ENCODE measurements around the gene TAF3.

TAF3 gene

GRCh38 chr10:7933757-7934156 is 115.5 kb downstream of the TAF3 start:
- Histone ChIP-seq H3K4me3 (ENCODE audit: low read depth, low read length) (no peak overlapping the region), H2AFZ (no peak overlapping the region), H3K79me2 (peaks cover 22% of the 10 kb centered on the region), H3K9me3 (ENCODE audit: control insufficient read depth, low read length) (no peaks in the 10 kb centered on the region), H3K36me3 (ENCODE audit: control insufficient read depth, insufficient read depth, low read length) (no peaks in the 10 kb centered on the region), H3K4me2 (ENCODE audit: low read length) (peak overlapping the region; percentile 36), H3K4me1 (peaks cover 2% of the 10 kb centered on the region), H3K9ac (no peak overlapping the region), H3K27me3 (ENCODE audit: control insufficient read depth, insufficient read depth, low read length) (no peaks in the 10 kb centered on the region), H3K27ac (no peak overlapping the region)
- TF ChIP-seq CTCF (IDR thresholded peaks at IDR 0.05): no peak

- no peak overlapping the region for H3K27ac ChIP-seq
- H3K79me2 ChIP-seq: peaks cover 10% of the 10 kb centered on the region
- no peaks in the 10 kb centered on the region for H3K27me3 ChIP-seq (ENCODE audit: control insufficient read depth, insufficient read depth, low read length)
- no peaks in the 10 kb centered on the region for H3K4me1 ChIP-seq
- H3K36me3 ChIP-seq (ENCODE audit: control insufficient read depth, insufficient read depth, low read length): no peaks in the 10 kb centered on the region
- H3K4me3 ChIP-seq (ENCODE audit: low read depth, low read length): no peak overlapping the region
- H3K9me3 ChIP-seq (ENCODE audit: control insufficient read depth, low read length): no peaks in the 10 kb centered on the region
- no peak overlapping the region for H3K4me2 ChIP-seq (ENCODE audit: low read length)
- H2AFZ ChIP-seq: no peak overlapping the region
- no peak for TF ChIP-seq CTCF (IDR thresholded peaks at IDR 0.05)
- no peak overlapping the region for H3K9ac ChIP-seq
These were observed 119.1 kb downstream of the TAF3 start for GRCh38 chr10:7937315-7937945.

GRCh38 chr10:7941576-7941975 is 123.3 kb downstream of the TAF3 start:
- Histone ChIP-seq H3K4me3 (ENCODE audit: low read depth, low read length) (no peak overlapping the region), H3K9ac (no peak overlapping the region), H3K27me3 (ENCODE audit: control insufficient read depth, insufficient read depth, low read length) (no peaks in the 10 kb centered on the region), H3K4me2 (ENCODE audit: low read length) (no peak overlapping the region), H3K4me1 (no peaks in the 10 kb centered on the region), H3K79me2 (no peaks in the 10 kb centered on the region), H3K9me3 (ENCODE audit: control insufficient read depth, low read length) (no peaks in the 10 kb centered on the region), H3K27ac (no peak overlapping the region), H2AFZ (no peak overlapping the region), H3K36me3 (ENCODE audit: control insufficient read depth, insufficient read depth, low read length) (no peaks in the 10 kb centered on the region)
- TF ChIP-seq CTCF (IDR thresholded peaks at IDR 0.05): no peak

GRCh38 chr10:7942316-7942715 is 124.0 kb downstream of the TAF3 start:
- Histone ChIP-seq H3K4me1 (no peaks in the 10 kb centered on the region), H3K27ac (peak overlapping the region; percentile 26), H2AFZ (no peak overlapping the region), H3K9ac (no peak overlapping the region), H3K4me2 (ENCODE audit: low read length) (peak overlapping the region; percentile 60), H3K79me2 (no peaks in the 10 kb centered on the region), H3K4me3 (ENCODE audit: low read depth, low read length) (peak overlapping the region; percentile 30), H3K9me3 (ENCODE audit: control insufficient read depth, low read length) (no peaks in the 10 kb centered on the region), H3K36me3 (ENCODE audit: control insufficient read depth, insufficient read depth, low read length) (no peaks in the 10 kb centered on the region), H3K27me3 (ENCODE audit: control insufficient read depth, insufficient read depth, low read length) (no peaks in the 10 kb centered on the region)
- TF ChIP-seq CTCF (IDR thresholded peaks at IDR 0.05): no peak

- no peaks in the 10 kb centered on the region for H3K9me3 ChIP-seq (ENCODE audit: control insufficient read depth, low read length)
- H3K27ac ChIP-seq: peak overlapping the region; percentile 26
- H3K27me3 ChIP-seq (ENCODE audit: control insufficient read depth, insufficient read depth, low read length): no peaks in the 10 kb centered on the region
- no peaks in the 10 kb centered on the region for H3K79me2 ChIP-seq
- no peak overlapping the region for H2AFZ ChIP-seq
- H3K4me3 ChIP-seq (ENCODE audit: low read depth, low read length): peak overlapping the region; percentile 30
- H3K9ac ChIP-seq: no peak overlapping the region
- H3K4me1 ChIP-seq: no peaks in the 10 kb centered on the region
- TF ChIP-seq CTCF (IDR thresholded peaks at IDR 0.05): no peak
- no peaks in the 10 kb centered on the region for H3K36me3 ChIP-seq (ENCODE audit: control insufficient read depth, insufficient read depth, low read length)
- H3K4me2 ChIP-seq (ENCODE audit: low read length): peak overlapping the region; percentile 60
These were observed 124.6 kb downstream of the TAF3 start for GRCh38 chr10:7942859-7943258.
